Transverse colon (tissue), 4 donors: Measurements from ENCODE around the gene ANO3. TPM values are rescaled to one million over a fixed set of nuclear protein-coding genes. Genes with fewer than 3 reads are reported as not detected.

Experiments
- DNase-seq: peaks from one replicate; pipeline ENCODE4 v3.0.0-alpha.2; 2019
- H3K27ac ChIP-seq, 4 donors: fragments of 200-600 bp; sonication (generic); 2 replicates each; pipeline ENCODE4 v1.5.1; 2016 to 2018; ENCODE audit warnings: inconsistent platforms in 4 of 4
- H3K27me3 ChIP-seq: fragments of 200-600 bp; sonication (generic); 2 replicates; pipeline ENCODE4 v1.5.1; 2017; ENCODE audit warnings: inconsistent platforms
- H3K36me3 ChIP-seq, 4 donors: fragments of 200-600 bp; sonication (generic); 2 replicates each; pipeline ENCODE4 v1.5.1; 2017 to 2019; ENCODE audit warnings: inconsistent platforms in 4 of 4
- H3K4me1 ChIP-seq, 4 donors: fragments of 200-600 bp; sonication (generic); 2 replicates each; pipeline ENCODE4 v1.5.1; 2017 to 2020; ENCODE audit warnings: inconsistent platforms in 4 of 4
- H3K4me3 ChIP-seq, 4 donors: fragments of 200-600 bp; sonication (generic); 1 replicate in 1 of 4; 2 replicates in 3 of 4; pipeline versions ENCODE4 v1.5.1 to v1.6.1; 2017 to 2019; ENCODE audit warnings: inconsistent platforms in 4 of 4
- H3K9me3 ChIP-seq, 2 donors: fragments of 200-600 bp; sonication (generic); 2 replicates each; pipeline ENCODE4 v1.5.1; 2017 to 2019; ENCODE audit warnings: inconsistent platforms in 2 of 2
- CTCF ChIP-seq, 5 experiments: fragments of 200-600 bp in 3 of 5; fragments of 450-650 bp in 2 of 5; sonication (generic) in 3 of 5; IDR thresholded peaks; 1 replicate in 2 of 5; 2 replicates in 3 of 5; pipeline ENCODE4 v1.5.1; 2016 to 2017; ENCODE audit warnings: antibody characterized with exemption in 5 of 5, inconsistent platforms in 3 of 5, mild to moderate bottlenecking in 2 of 5, moderate library complexity in 1 of 5
- EP300 ChIP-seq: sonication (generic); formaldehyde crosslinking; IDR thresholded peaks from one replicate; pipeline ENCODE4 v1.6.1; 2017; ENCODE audit warnings: antibody characterized with exemption, low read depth
- POLR2A ChIP-seq: fragments of 450-650 bp; IDR thresholded peaks from one replicate; pipeline ENCODE4 v1.6.1; 2016; ENCODE audit warnings: antibody characterized with exemption, mild to moderate bottlenecking, moderate library complexity
- POLR2AphosphoS5 ChIP-seq, 3 donors: sonication (generic); formaldehyde crosslinking; IDR thresholded peaks; one replicate each; pipeline ENCODE4 v1.6.1; 2016; ENCODE audit warnings: antibody characterized with exemption in 3 of 3
- WGBS, 2 donors: methylation state at CpG; one replicate each; pipeline ENCODE4 v1.1.5; 2018; ENCODE audit warnings: low coverage in 1 of 2; 5-methylcytosine and 5-hydroxymethylcytosine counted together
- in situ Hi-C, 4 donors: fragments of 200-750 bp; cut with MboI; loops; one replicate each; pipeline versions ENCODE4 v1.15.0 to v1.15.1; 2017; ENCODE audit warnings: low sequenced_read_pairs in 3 of 4, low pct_ligation_motif_present in 1 of 4, low pct_unique_long_range_greater_than_20kb in 1 of 4
- intact Hi-C: fragments of 100-400 bp; cut with DNase I; formaldehyde crosslinking; loops from one replicate; pipeline ENCODE4 v1.15.1; 2023; ENCODE audit warnings: low total_unique reads
- total RNA-seq, 4 donors: library from RNA; depleted of rRNA; stranded (reverse); fragments of >200 nt; gene quantifications; one replicate each; pipeline ENCODE4 v1.1.0, GENCODE V29; 2016

ANO3 gene
- total RNA-seq, 4 donors from 2014 or later, result 0.16 to 0.55 TPM; not detected in 2

- no peak for DNase-seq
- no peaks in the 10 kb centered on the region for H3K9me3 ChIP-seq
- no peak overlapping the region for H3K4me3 ChIP-seq
- intact Hi-C loops, result no loop called here
- in situ Hi-C loops, result no loop called here
- no peaks in the 10 kb centered on the region for H3K36me3 ChIP-seq
- H3K4me1 ChIP-seq, result peaks cover 0 to 4% (median 0%) of the 10 kb centered on the region in 4 donors
- no peaks in the 10 kb centered on the region for H3K27me3 ChIP-seq
- H3K27ac ChIP-seq, result no peak overlapping the region
- no peak for TF ChIP-seq EP300
- no peak for TF ChIP-seq POLR2A
- TF ChIP-seq CTCF (IDR thresholded peaks at IDR 0.05), result no peak
- no peak for TF ChIP-seq POLR2AphosphoS5 (IDR thresholded peaks at IDR 0.05)
Measured at GRCh38 chr11:26677566-26677965, 345.6 kb downstream of the ANO3 start.

- intact Hi-C loops (no loop called here), in situ Hi-C loops (no loop called here)
- WGBS, 2 donors, result 71 to 100% methylated on average over 1 of the region's 1 CpG
- DNase-seq, result no peak
- Histone ChIP-seq H3K9me3 (no peaks in the 10 kb centered on the region), H3K27me3 (no peaks in the 10 kb centered on the region), H3K36me3 (no peaks in the 10 kb centered on the region), H3K4me3 (no peak overlapping the region), H3K27ac (no peak overlapping the region), H3K4me1 (no peaks in the 10 kb centered on the region)
- TF ChIP-seq EP300 (no peak), POLR2A (no peak), CTCF (IDR thresholded peaks at IDR 0.05) (no peak), POLR2AphosphoS5 (IDR thresholded peaks at IDR 0.05) (no peak)
Measured at GRCh38 chr11:26687351-26687750, 355.4 kb downstream of the ANO3 start.

GRCh38 chr11:26688701-26689100, 356.8 kb downstream of the ANO3 start:
- intact Hi-C loops, result no loop called here
- in situ Hi-C loops, result no loop called here
- WGBS, 2 donors, result 71 to 85% methylated on average over 4 of the region's 4 CpGs
- Histone ChIP-seq H3K27ac (no peak overlapping the region), H3K9me3 (no peaks in the 10 kb centered on the region), H3K27me3 (no peaks in the 10 kb centered on the region), H3K4me3 (no peak overlapping the region), H3K4me1 (no peaks in the 10 kb centered on the region), H3K36me3 (no peaks in the 10 kb centered on the region)
- no peak for DNase-seq
- no peak for TF ChIP-seq EP300
- TF ChIP-seq POLR2A, result no peak
- no peak for TF ChIP-seq CTCF (IDR thresholded peaks at IDR 0.05)
- TF ChIP-seq POLR2AphosphoS5 (IDR thresholded peaks at IDR 0.05), result no peak

- no peaks in the 10 kb centered on the region for H3K36me3 ChIP-seq
- intact Hi-C loops (no loop called here), in situ Hi-C loops (no loop called here)
- no peak overlapping the region for H3K4me3 ChIP-seq
- no peaks in the 10 kb centered on the region for H3K9me3 ChIP-seq
- DNase-seq, result no peak
- 34 to 50% methylated on average over 2 to 3 of the region's 3 CpGs for WGBS, 2 donors
- H3K4me1 ChIP-seq, result peaks cover 0 to 46% (median 16%) of the 10 kb centered on the region in 4 donors
- peak overlapping the region in 1 of 4 donors; percentile 13 for H3K27ac ChIP-seq
- no peaks in the 10 kb centered on the region for H3K27me3 ChIP-seq
- TF ChIP-seq POLR2A (no peak), POLR2AphosphoS5 (IDR thresholded peaks at IDR 0.05) (peak in 2 of 3 donors; percentile 23 to 49), CTCF (IDR thresholded peaks at IDR 0.05) (no peak)
Measured at GRCh38 chr11:26696330-26696729, 364.4 kb downstream of the ANO3 start.
